Body of pancreas (tissue), 4 donors: ENCODE results near the gene APBA2. TPM values are rescaled to one million over a fixed set of nuclear protein-coding genes. Genes with fewer than 3 reads are reported as not detected.

Experiments used
- ATAC-seq: fragments of 150-250 bp; one replicate; pipeline ENCODE4 v1.9.1; 2016
- DNase-seq, 4 donors: peaks; one replicate each; pipeline ENCODE4 v3.0.0-alpha.2; 2019
- H3K27ac ChIP-seq, 4 donors: fragments of 200-600 bp; sonication (generic); 1 replicate in 3 of 4; 2 replicates in 1 of 4; pipeline versions ENCODE4 v1.5.1 to v1.6.1; 2016 to 2019; ENCODE audit warnings: mild to moderate bottlenecking in 1 of 4, mixed read lengths in 1 of 4, moderate library complexity in 1 of 4
- H3K27me3 ChIP-seq, 2 donors: fragments of 200-600 bp; sonication (generic); one replicate each; pipeline ENCODE4 v1.6.0; 2016; ENCODE audit warnings: mild to moderate bottlenecking in 1 of 2
- H3K36me3 ChIP-seq, 2 donors: fragments of 200-600 bp; sonication (generic); replicated peaks in 1 of 2; 2 replicates each; pipeline ENCODE4 v1.5.1; 2016; ENCODE audit warnings: low read depth in 2 of 2; ENCODE audit not compliant: insufficient read depth in 1 of 2
- H3K4me1 ChIP-seq: fragments of 200-600 bp; sonication (generic); one replicate; pipeline ENCODE4 v1.6.0; 2016
- H3K4me3 ChIP-seq, 2 donors: fragments of 200-600 bp; sonication (generic); 1 replicate in 1 of 2; 2 replicates in 1 of 2; pipeline ENCODE4 v1.5.1; 2016 to 2019
- H3K9me3 ChIP-seq, 3 donors: fragments of 200-600 bp; sonication (generic); 1 replicate in 2 of 3; 2 replicates in 1 of 3; pipeline ENCODE4 v1.5.1; 2016
- POLR2A ChIP-seq, 3 donors: fragments of 450-650 bp; IDR thresholded peaks; one replicate each; pipeline ENCODE4 v1.6.1; 2016; ENCODE audit warnings: antibody characterized with exemption in 3 of 3, mild to moderate bottlenecking in 2 of 3
- WGBS, 2 donors: methylation state at CpG; one replicate each; pipeline ENCODE4 v1.1.5; 2017; 5-methylcytosine and 5-hydroxymethylcytosine counted together
- intact Hi-C: fragments of 100-400 bp; cut with DNase I; formaldehyde crosslinking; loops from one replicate; pipeline ENCODE4 v1.15.1; 2023
- total RNA-seq, 2 donors: library from RNA; depleted of rRNA; stranded (reverse); fragments of >200 nt; gene quantifications; one replicate each; pipeline ENCODE4 v1.1.0, GENCODE V29; 2016
- TF ChIP-seq, protein P1 (sequence below), 7 experiments: fragments of 450-650 bp in 4 of 7; fragments of 200-600 bp in 3 of 7; sonication (generic) in 3 of 7; IDR thresholded peaks; one replicate each; pipeline ENCODE4 v1.5.1; 2016 to 2019; ENCODE audit warnings: antibody characterized with exemption in 7 of 7

Gene APBA2
- total RNA-seq, 2 donors from 2014 or later = 13.2 to 29.0 TPM

DNA sequence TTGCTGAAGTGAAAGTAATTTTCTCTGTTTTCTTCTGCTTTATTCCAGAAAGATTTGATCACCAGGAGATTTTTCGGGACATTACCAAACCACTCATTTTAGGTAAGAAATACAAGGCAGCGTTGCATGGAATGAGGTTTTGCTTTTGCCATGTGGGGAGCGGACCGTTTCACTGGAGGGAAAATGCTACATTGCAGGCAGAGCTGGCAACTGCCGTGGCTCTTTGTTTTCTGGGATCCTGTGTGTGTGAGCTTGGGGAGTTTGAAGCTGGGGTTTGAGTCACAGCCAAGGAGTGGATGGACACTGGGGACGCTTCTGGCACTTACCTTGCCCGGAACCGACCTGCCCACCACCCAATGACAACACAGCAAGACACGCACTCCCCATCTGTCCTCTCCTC is 109.9 kb downstream of the APBA2 start:
- Histone ChIP-seq H3K36me3 (no peaks in the 10 kb centered on the region), H3K4me3 (no peak overlapping the region), H3K4me1 (no peaks in the 10 kb centered on the region), H3K27ac (no peak overlapping the region), H3K27me3 (no peaks in the 10 kb centered on the region), H3K9me3 (no peaks in the 10 kb centered on the region)
- TF ChIP-seq, protein P1, sequence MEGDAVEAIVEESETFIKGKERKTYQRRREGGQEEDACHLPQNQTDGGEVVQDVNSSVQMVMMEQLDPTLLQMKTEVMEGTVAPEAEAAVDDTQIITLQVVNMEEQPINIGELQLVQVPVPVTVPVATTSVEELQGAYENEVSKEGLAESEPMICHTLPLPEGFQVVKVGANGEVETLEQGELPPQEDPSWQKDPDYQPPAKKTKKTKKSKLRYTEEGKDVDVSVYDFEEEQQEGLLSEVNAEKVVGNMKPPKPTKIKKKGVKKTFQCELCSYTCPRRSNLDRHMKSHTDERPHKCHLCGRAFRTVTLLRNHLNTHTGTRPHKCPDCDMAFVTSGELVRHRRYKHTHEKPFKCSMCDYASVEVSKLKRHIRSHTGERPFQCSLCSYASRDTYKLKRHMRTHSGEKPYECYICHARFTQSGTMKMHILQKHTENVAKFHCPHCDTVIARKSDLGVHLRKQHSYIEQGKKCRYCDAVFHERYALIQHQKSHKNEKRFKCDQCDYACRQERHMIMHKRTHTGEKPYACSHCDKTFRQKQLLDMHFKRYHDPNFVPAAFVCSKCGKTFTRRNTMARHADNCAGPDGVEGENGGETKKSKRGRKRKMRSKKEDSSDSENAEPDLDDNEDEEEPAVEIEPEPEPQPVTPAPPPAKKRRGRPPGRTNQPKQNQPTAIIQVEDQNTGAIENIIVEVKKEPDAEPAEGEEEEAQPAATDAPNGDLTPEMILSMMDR (IDR thresholded peaks at IDR 0.05) = no peak
- no peak for TF ChIP-seq POLR2A (IDR thresholded peaks at IDR 0.05)
- DNase-seq = no peak
- no peak for ATAC-seq
- 91 to 94% methylated on average over 9 of the region's 9 CpGs for WGBS, 2 donors
- intact Hi-C loops = no loop called here

DNA sequence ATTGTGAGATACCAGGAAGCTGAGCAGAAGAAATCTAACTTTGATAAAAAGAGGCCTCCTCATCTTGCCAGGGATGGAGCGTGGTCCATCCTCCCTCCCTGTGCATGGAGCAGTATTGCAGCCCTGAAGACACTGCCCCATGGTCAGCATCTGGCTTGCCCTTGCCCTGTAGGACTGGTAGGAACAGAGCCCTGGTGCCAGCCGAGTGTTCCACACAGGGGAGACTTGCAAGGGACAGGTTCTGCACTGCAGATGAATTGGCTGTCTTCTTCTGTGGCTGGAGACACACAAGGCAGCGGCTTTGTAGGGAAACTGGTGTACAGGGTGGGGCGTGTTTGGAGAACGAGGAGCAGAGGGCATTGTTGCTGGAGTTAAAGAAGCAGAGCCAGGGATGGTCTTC is 110.5 kb downstream of the APBA2 start:
- 82 to 86% methylated on average over 5 of the region's 5 CpGs for WGBS, 2 donors
- no peak overlapping the region for H3K4me3 ChIP-seq
- DNase-seq = no peak
- TF ChIP-seq, protein P1 (IDR thresholded peaks at IDR 0.05) = no peak
- no peak for TF ChIP-seq POLR2A (IDR thresholded peaks at IDR 0.05)
- no peaks in the 10 kb centered on the region for H3K36me3 ChIP-seq
- no peaks in the 10 kb centered on the region for H3K27me3 ChIP-seq
- no peaks in the 10 kb centered on the region for H3K9me3 ChIP-seq
- intact Hi-C loops = no loop called here
- H3K27ac ChIP-seq = no peak overlapping the region
- ATAC-seq = no peak
- no peaks in the 10 kb centered on the region for H3K4me1 ChIP-seq

DNA sequence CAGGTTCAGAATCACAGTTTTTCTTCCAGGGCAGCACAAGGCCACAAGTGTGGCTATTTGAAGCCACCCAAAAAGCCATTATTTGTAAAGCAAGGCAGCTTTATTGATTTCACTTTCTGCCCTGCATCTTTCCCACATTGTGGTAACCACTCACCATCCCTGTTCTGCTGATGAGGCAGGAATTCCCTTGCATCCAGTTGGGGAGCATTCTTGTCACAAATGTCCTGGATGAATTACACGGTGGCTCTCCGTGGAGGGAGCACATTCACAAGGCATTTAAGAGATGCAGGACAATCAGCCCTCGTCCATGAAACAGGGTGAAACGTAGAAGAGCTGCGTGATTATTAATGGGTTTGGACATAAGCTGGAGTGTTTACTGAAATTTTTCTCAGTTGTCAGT is 111.2 kb downstream of the APBA2 start:
- Histone ChIP-seq H3K27ac (no peak overlapping the region), H3K4me3 (no peak overlapping the region), H3K4me1 (no peaks in the 10 kb centered on the region), H3K36me3 (no peaks in the 10 kb centered on the region), H3K27me3 (no peaks in the 10 kb centered on the region), H3K9me3 (no peaks in the 10 kb centered on the region)
- no peak for DNase-seq
- intact Hi-C loops = no loop called here
- WGBS, 2 donors = 83 to 91% methylated on average over 5 of the region's 5 CpGs
- no peak for ATAC-seq
- TF ChIP-seq, protein P1 (IDR thresholded peaks at IDR 0.05) = no peak
- no peak for TF ChIP-seq POLR2A (IDR thresholded peaks at IDR 0.05)

DNA sequence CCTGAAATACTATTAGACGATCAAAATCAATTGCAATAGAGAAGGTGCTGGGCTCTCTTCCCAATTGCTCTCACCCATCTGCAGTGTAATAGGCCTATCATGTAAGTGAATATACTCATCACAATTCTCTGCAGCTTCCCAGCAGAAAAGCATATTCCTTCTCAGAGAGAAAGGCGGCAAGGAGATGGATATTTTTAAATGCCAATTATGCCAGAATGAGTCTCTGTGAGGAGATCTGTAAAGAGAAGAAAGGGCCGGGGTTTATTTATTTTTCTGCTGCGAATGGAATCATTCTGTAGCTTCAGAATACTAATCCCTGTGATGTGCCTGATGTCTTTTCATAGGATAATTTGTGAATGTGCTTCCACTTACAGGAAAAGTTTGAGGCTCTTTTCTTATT is 112.0 kb downstream of the APBA2 start:
- Histone ChIP-seq H3K4me3 (no peak overlapping the region), H3K4me1 (no peaks in the 10 kb centered on the region), H3K36me3 (no peaks in the 10 kb centered on the region), H3K27me3 (no peaks in the 10 kb centered on the region), H3K9me3 (no peaks in the 10 kb centered on the region), H3K27ac (no peak overlapping the region)
- TF ChIP-seq, protein P1 (IDR thresholded peaks at IDR 0.05) = no peak
- TF ChIP-seq POLR2A (IDR thresholded peaks at IDR 0.05) = no peak
- no peak for DNase-seq
- 91 to 95% methylated on average over 4 of the region's 4 CpGs for WGBS, 2 donors
- no peak for ATAC-seq
- intact Hi-C loops = no loop called here

DNA sequence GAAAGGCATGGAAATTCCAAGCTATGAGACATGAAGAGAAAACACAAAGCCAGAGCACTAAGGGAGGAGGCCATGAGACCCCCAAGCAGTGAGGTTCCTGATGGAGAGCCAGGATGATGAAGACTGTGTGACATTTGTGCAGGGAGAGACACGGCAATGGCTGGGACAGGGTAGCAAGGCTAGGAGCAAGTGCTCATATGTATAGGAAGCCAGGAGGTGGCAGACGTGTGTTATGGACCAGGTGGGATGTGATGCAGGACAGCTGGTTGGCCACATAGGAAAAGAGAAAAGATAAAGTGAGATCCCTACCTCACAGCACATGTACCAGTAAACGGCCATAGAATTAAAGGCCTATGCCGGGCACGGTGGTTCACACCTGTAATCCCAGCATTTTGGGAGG is 112.7 kb downstream of the APBA2 start:
- Histone ChIP-seq H3K4me3 (no peak overlapping the region), H3K27me3 (no peaks in the 10 kb centered on the region), H3K27ac (no peak overlapping the region), H3K9me3 (no peaks in the 10 kb centered on the region), H3K36me3 (no peaks in the 10 kb centered on the region), H3K4me1 (no peaks in the 10 kb centered on the region)
- WGBS, 2 donors = 92 to 96% methylated on average over 5 of the region's 5 CpGs
- no peak for ATAC-seq
- intact Hi-C loops = no loop called here
- TF ChIP-seq, protein P1 (IDR thresholded peaks at IDR 0.05) = no peak
- no peak for TF ChIP-seq POLR2A (IDR thresholded peaks at IDR 0.05)
- DNase-seq = no peak
